Glutamatergic neuron (in vitro differentiated cells): ENCODE measurements around the gene CLK3. TPM values are rescaled to one million over a fixed set of nuclear protein-coding genes. Genes with fewer than 3 reads are reported as not detected.

Experiments
- DNase-seq: peaks from one replicate; pipeline ENCODE4 v3.0.0; 2022
- H3K27ac Mint-ChIP-seq: one replicate; pipeline ENCODE4 v1.8.0; 2020; ENCODE audit warnings: mild to moderate bottlenecking, mixed read lengths, inconsistent platforms; ENCODE audit not compliant: unreplicated experiment
- H3K27me3 Mint-ChIP-seq: one replicate; pipeline ENCODE4 v1.8.0; 2020; ENCODE audit warnings: mild to moderate bottlenecking, moderate library complexity, mixed read lengths, inconsistent platforms; ENCODE audit not compliant: unreplicated experiment
- H3K36me3 Mint-ChIP-seq: one replicate; pipeline ENCODE4 v1.8.0; 2020; ENCODE audit warnings: mild to moderate bottlenecking, mixed read lengths, inconsistent platforms; ENCODE audit not compliant: unreplicated experiment
- H3K4me1 Mint-ChIP-seq: one replicate; pipeline ENCODE4 v1.8.0; 2020; ENCODE audit warnings: mild to moderate bottlenecking, low read depth, mixed read lengths, inconsistent platforms; ENCODE audit not compliant: unreplicated experiment
- H3K4me3 Mint-ChIP-seq: one replicate; pipeline ENCODE4 v1.8.0; 2020; ENCODE audit warnings: mild to moderate bottlenecking, mixed read lengths, inconsistent platforms; ENCODE audit not compliant: unreplicated experiment
- H3K9me3 Mint-ChIP-seq: one replicate; pipeline ENCODE4 v1.8.0; 2020; ENCODE audit warnings: mild to moderate bottlenecking, moderate library complexity, mixed read lengths, inconsistent platforms; ENCODE audit not compliant: unreplicated experiment
- CTCF ChIP-seq: fragments of 200-600 bp; sonication (generic); IDR thresholded peaks from one replicate; pipeline ENCODE4 v1.5.0; 2021; ENCODE audit not compliant: partially characterized antibody, unreplicated experiment
- total RNA-seq: library from RNA; stranded (reverse); fragmentation: NEBNext Ultra II Directional; extraction: Animal tissue kit (Norgen Biotek cat#: 25700); gene quantifications from one replicate; pipeline ENCODE4 v1.2.1, GENCODE V29; 2021; ENCODE audit not compliant: unreplicated experiment

The CLK3 gene
- total RNA-seq, 1 donor from 2014 or later = 99.7 TPM

- no peak overlapping the region for H3K27ac Mint-ChIP-seq
- H3K36me3 Mint-ChIP-seq = peaks cover 3% of the 10 kb centered on the region
- H3K9me3 Mint-ChIP-seq = peaks cover 9% of the 10 kb centered on the region
- H3K4me1 Mint-ChIP-seq = peaks cover 15% of the 10 kb centered on the region
- DNase-seq = no peak
- H3K27me3 Mint-ChIP-seq = peaks cover 20% of the 10 kb centered on the region
- no peak overlapping the region for H3K4me3 Mint-ChIP-seq
- TF ChIP-seq CTCF = no peak
Observed at GRCh38 chr15:74625693-74626092, 10.1 kb downstream of the CLK3 start.

GRCh38 chr15:74626336-74626735 lies 10.7 kb downstream of the CLK3 start:
- H3K4me3 Mint-ChIP-seq = no peak overlapping the region
- no peak overlapping the region for H3K27ac Mint-ChIP-seq
- H3K27me3 Mint-ChIP-seq = peaks cover 17% of the 10 kb centered on the region
- peaks cover 10% of the 10 kb centered on the region for H3K4me1 Mint-ChIP-seq
- peaks cover 6% of the 10 kb centered on the region for H3K9me3 Mint-ChIP-seq
- peaks cover 3% of the 10 kb centered on the region for H3K36me3 Mint-ChIP-seq
- no peak for TF ChIP-seq CTCF
- no peak for DNase-seq

- Mint-ChIP-seq H3K4me1 (peaks cover 10% of the 10 kb centered on the region), H3K9me3 (no peaks in the 10 kb centered on the region), H3K27ac (no peak overlapping the region), H3K4me3 (no peak overlapping the region), H3K36me3 (no peaks in the 10 kb centered on the region), H3K27me3 (peaks cover 13% of the 10 kb centered on the region)
- no peak for TF ChIP-seq CTCF
- DNase-seq = no peak
Observed at GRCh38 chr15:74626752-74627692, 11.4 kb downstream of the CLK3 start.

- no peaks in the 10 kb centered on the region for H3K9me3 Mint-ChIP-seq
- no peaks in the 10 kb centered on the region for H3K36me3 Mint-ChIP-seq
- peaks cover 13% of the 10 kb centered on the region for H3K27me3 Mint-ChIP-seq
- H3K27ac Mint-ChIP-seq = no peak overlapping the region
- no peak overlapping the region for H3K4me3 Mint-ChIP-seq
- TF ChIP-seq CTCF = no peak
- H3K4me1 Mint-ChIP-seq = peaks cover 10% of the 10 kb centered on the region
- DNase-seq = no peak
Observed at GRCh38 chr15:74627766-74628165, 12.1 kb downstream of the CLK3 start.

- Mint-ChIP-seq H3K9me3 (no peaks in the 10 kb centered on the region), H3K4me1 (peaks cover 10% of the 10 kb centered on the region), H3K4me3 (no peak overlapping the region), H3K27me3 (peaks cover 13% of the 10 kb centered on the region), H3K36me3 (no peaks in the 10 kb centered on the region), H3K27ac (no peak overlapping the region)
- DNase-seq = no peak
- TF ChIP-seq CTCF = no peak
Observed at GRCh38 chr15:74628199-74628598, 12.6 kb downstream of the CLK3 start.
